Ectodermal cell (in vitro differentiated cells): Measurements from ENCODE around the gene CENPF.
"Not testable (repeated sequence)": the region's sequence is repeated elsewhere in the genome, so short reads cannot be mapped to it uniquely, and the experiment has no call there.

ENCODE experiments used
- H3K27ac ChIP-seq: 2 replicates; pipeline ENCODE4 v1.7.0; 2013; ENCODE audit warnings: mild to moderate bottlenecking, low read depth, low read length; ENCODE audit not compliant: insufficient read depth, poor library complexity, severe bottlenecking
- H3K27me3 ChIP-seq: 2 replicates; pipeline ENCODE4 v1.7.0; 2013; ENCODE audit warnings: mild to moderate bottlenecking, low read length; ENCODE audit not compliant: insufficient read depth, control insufficient read depth, poor library complexity, severe bottlenecking
- H3K36me3 ChIP-seq: one replicate; pipeline ENCODE4 v1.7.0; 2013; ENCODE audit warnings: low read length; ENCODE audit not compliant: control insufficient read depth, insufficient read depth
- H3K4me1 ChIP-seq: one replicate; pipeline ENCODE4 v1.7.0; 2013; ENCODE audit warnings: low read length; ENCODE audit not compliant: control insufficient read depth, insufficient read depth
- H3K4me3 ChIP-seq: 2 replicates; pipeline ENCODE4 v1.7.0; 2013; ENCODE audit warnings: low read depth, low read length, control low read depth; ENCODE audit not compliant: insufficient read depth
- H3K9me3 ChIP-seq: 2 replicates; pipeline ENCODE4 v1.7.0; 2013; ENCODE audit warnings: mild to moderate bottlenecking, low read length, moderate library complexity; ENCODE audit not compliant: control insufficient read depth
- WGBS, 2 experiments: methylation state at CpG; one replicate each; pipeline ENCODE4 v1.1.7; 2013; ENCODE audit warnings: missing lambda C conversion rate in 2 of 2; 5-methylcytosine and 5-hydroxymethylcytosine counted together

Gene CENPF

GRCh38 chr1:214675524-214675923 lies 72.5 kb downstream of the CENPF start:
- 100% methylated on average over 1 of the region's 1 CpG; no CpG with 5 or more reads in 1 of the 2 experiments for WGBS, 2 experiments
- H3K27me3 ChIP-seq: not testable (repeated sequence)

DNA sequence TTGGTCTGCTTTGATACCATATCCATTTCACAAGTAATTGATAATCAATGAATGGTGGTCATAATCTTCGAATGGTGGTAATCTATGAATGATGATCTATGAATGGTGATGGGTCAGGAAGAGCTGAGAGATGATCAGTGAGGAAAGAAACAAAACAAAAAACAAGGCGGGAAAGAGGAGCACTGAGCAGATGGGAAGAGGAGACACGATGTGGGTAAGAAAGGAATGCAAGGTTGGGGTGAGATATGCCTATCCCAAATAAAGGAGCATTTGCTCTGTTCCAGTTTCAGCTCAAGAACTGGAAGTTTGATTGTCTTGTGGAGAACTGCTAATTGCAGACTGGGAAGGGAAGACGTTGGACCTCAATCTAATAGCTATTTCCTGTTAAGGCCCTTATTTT lies 73.8 kb downstream of the CENPF start:
- Histone ChIP-seq H3K9me3 (no peaks in the 10 kb centered on the region), H3K27ac (no peak overlapping the region), H3K27me3 (no peaks in the 10 kb centered on the region), H3K4me3 (no peak overlapping the region), H3K36me3 (no peaks in the 10 kb centered on the region), H3K4me1 (no peaks in the 10 kb centered on the region)
- WGBS, 2 experiments: 86 to 91% methylated on average over 4 of the region's 4 CpGs

More at GRCh38 chr1:214675524-214675923, 72.5 kb downstream of the CENPF start:
- not testable (repeated sequence) for H3K36me3 ChIP-seq, H3K4me1 ChIP-seq, H3K4me3 ChIP-seq, H3K9me3 ChIP-seq, H3K27ac ChIP-seq

DNA sequence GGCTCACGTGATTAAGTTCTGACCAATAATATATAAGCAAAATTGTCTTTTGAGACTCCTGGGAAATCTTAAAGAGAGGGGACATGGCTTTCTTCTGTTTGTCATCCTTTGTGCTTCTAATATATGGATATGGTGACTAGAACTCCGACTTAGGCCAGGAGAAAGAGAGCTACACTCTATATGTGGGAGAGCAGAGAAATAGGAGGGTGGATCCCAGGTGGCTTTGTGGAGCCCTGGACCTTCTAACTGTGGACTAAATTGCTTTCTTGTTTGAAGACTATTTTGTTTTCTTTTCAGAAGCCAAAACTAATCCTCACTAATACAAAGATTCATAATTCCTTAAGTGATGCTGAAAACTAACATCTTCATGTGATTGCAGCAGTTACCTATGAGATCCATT lies 75.0 kb downstream of the CENPF start:
- Histone ChIP-seq H3K4me1 (no peaks in the 10 kb centered on the region), H3K36me3 (no peaks in the 10 kb centered on the region), H3K9me3 (no peaks in the 10 kb centered on the region), H3K27me3 (no peaks in the 10 kb centered on the region), H3K4me3 (no peak overlapping the region), H3K27ac (no peak overlapping the region)
- WGBS, 2 experiments: 91 to 95% methylated on average over 2 of the region's 2 CpGs

DNA sequence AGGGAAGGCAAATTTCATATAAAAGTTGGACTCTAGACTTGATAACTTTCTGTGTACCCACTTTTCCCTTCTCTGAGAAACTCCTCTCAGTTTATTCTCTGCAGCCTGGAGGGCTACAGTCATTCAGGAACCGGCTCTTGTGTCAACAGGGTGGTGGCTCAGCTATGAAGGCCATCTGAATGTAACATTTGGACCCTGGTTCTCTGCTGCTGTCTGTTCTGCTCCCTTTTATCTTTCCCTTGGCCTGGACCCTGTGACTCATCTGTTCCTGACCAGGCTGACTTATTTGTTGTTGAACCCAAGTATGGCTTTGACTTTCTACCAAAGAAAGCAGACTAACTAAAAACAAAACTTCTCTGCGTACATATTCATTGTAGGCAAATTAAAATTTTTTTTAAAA lies 75.4 kb downstream of the CENPF start:
- 93 to 94% methylated on average over 1 of the region's 2 CpGs for WGBS, 2 experiments
- Histone ChIP-seq H3K27me3 (no peaks in the 10 kb centered on the region), H3K4me3 (no peak overlapping the region), H3K9me3 (no peaks in the 10 kb centered on the region), H3K4me1 (no peaks in the 10 kb centered on the region), H3K27ac (no peak overlapping the region), H3K36me3 (no peaks in the 10 kb centered on the region)

DNA sequence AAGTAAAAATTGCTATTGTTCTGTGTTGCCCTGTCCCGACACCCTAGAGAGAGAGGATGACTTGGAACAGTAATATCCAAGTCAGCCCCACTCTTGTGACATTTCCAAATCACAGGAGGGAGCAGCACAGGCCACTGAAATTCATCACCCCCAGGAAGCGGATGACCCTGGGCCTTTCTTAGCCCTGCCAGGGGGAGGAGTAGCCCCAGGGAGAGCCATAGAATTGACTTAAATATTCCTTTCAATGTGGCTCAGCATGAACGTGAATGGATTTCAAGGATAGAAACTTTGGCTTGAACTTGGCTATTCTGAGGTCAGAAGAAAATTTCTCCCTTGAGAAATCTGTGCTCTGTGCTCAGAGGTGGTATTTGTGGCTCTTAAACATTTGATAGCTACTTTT lies 80.6 kb downstream of the CENPF start:
- Histone ChIP-seq H3K27me3 (no peaks in the 10 kb centered on the region), H3K4me3 (no peak overlapping the region), H3K9me3 (no peaks in the 10 kb centered on the region), H3K36me3 (no peaks in the 10 kb centered on the region), H3K4me1 (no peaks in the 10 kb centered on the region), H3K27ac (no peak overlapping the region)
- 22 to 24% methylated on average over 3 of the region's 3 CpGs for WGBS, 2 experiments

DNA sequence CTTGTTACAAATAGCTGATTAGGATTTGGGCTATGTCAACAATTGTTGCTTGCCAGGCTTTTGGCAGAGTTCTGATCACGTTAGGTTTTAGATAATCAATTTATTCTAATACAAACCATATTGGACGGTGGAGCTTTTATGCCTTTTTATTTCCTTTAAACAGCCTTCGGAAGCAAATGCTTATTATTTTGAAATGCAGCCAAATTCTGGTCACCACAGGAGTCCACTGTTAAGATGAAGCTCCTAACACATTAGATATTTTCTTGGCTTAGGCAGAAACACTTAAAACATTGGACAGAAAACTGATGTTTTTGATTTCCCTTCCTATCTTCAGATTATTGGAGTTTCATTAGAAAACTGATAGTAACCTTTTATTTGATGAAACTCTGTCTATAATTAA lies 82.9 kb downstream of the CENPF start:
- WGBS, 2 experiments: 93 to 98% methylated on average over 3 of the region's 3 CpGs
- no peak overlapping the region for H3K4me3 ChIP-seq
- H3K27me3 ChIP-seq: no peaks in the 10 kb centered on the region
- H3K4me1 ChIP-seq: no peaks in the 10 kb centered on the region
- H3K27ac ChIP-seq: no peak overlapping the region
- no peaks in the 10 kb centered on the region for H3K9me3 ChIP-seq
- H3K36me3 ChIP-seq: no peaks in the 10 kb centered on the region

DNA sequence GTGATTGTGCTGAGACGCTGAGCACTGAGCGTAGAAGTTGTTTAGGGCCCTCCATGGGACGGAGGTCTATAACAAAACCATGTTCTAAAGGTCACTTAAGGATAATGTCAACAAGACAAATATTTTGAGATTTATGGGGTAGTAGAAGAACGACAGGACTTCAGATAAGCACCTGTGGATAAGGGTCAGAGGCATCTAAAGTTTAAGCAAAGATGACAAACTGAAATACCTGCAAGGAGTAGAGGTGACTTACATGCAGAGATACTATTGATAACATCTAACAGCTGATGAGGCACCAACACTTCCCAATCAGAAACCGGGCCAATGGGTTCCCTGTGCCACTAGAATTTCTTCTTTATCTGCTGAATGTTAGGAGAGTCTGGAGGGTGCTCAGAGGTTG lies 83.5 kb downstream of the CENPF start:
- Histone ChIP-seq H3K36me3 (no peaks in the 10 kb centered on the region), H3K27ac (no peak overlapping the region), H3K9me3 (no peaks in the 10 kb centered on the region), H3K4me3 (no peak overlapping the region), H3K4me1 (no peaks in the 10 kb centered on the region), H3K27me3 (no peaks in the 10 kb centered on the region)
- 92 to 93% methylated on average over 5 of the region's 5 CpGs for WGBS, 2 experiments

DNA sequence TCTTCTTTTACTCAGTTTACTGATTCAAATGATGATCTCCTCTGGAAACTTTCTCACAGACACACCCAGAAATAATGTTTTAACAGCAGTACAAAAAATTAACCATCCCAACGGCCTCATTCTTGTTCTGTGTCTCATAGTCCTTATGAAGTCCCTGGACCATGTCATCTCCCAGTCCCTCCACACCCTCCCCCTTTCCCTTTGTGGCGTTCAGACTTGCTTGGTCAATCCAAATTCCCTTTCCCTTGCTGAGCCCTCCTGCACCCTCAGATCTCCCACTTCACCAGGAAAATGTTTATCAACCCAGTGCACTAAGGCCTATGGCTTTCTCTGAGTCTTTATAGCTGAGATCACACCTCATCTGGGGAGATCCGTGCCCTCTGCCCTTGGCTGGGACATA lies 85.9 kb downstream of the CENPF start:
- Histone ChIP-seq H3K27me3 (no peaks in the 10 kb centered on the region), H3K36me3 (no peaks in the 10 kb centered on the region), H3K4me3 (no peak overlapping the region), H3K4me1 (no peaks in the 10 kb centered on the region), H3K9me3 (no peaks in the 10 kb centered on the region), H3K27ac (no peak overlapping the region)
- WGBS, 2 experiments: 90 to 92% methylated on average over 3 of the region's 3 CpGs

DNA sequence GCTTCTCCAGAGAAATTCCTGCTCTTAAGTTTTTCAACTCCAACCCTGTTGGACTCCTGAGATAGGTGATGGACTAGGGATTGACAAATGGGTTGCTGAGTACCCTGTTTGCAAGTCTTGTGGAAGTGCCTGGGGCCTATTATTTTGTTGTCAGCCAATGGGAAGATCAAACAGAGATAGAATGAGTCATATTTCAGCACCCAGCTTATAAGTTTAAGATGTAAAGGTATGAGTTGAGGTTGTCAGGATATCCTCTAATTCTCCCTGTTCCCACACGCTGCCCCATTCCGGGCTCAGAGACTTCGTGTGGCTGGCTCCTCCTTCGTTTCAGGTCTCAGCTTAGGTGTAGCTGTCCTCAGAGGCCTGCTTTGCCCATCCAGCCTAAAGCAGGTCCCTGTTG lies 91.8 kb downstream of the CENPF start:
- Histone ChIP-seq H3K9me3 (no peaks in the 10 kb centered on the region), H3K27ac (no peak overlapping the region), H3K27me3 (no peaks in the 10 kb centered on the region), H3K4me1 (no peaks in the 10 kb centered on the region), H3K4me3 (no peak overlapping the region), H3K36me3 (no peaks in the 10 kb centered on the region)
- 78 to 85% methylated on average over 4 of the region's 4 CpGs for WGBS, 2 experiments

GRCh38 chr1:214698559-214698958 lies 95.6 kb downstream of the CENPF start:
- WGBS, 2 experiments: no CpG with 5 or more reads among the region's 1 CpG
- H3K9me3 ChIP-seq: no peaks in the 10 kb centered on the region
- no peaks in the 10 kb centered on the region for H3K36me3 ChIP-seq

GRCh38 chr1:214700437-214700836 lies 97.4 kb downstream of the CENPF start:
- peak overlapping the region; percentile 17 for H3K27ac ChIP-seq
- 30 to 56% methylated on average over 4 of the region's 4 CpGs for WGBS, 2 experiments
- H3K36me3 ChIP-seq: no peaks in the 10 kb centered on the region
- H3K27me3 ChIP-seq: no peaks in the 10 kb centered on the region
- peaks cover 5% of the 10 kb centered on the region for H3K4me1 ChIP-seq
- H3K9me3 ChIP-seq: no peaks in the 10 kb centered on the region
- H3K4me3 ChIP-seq: no peak overlapping the region

More at GRCh38 chr1:214698559-214698958, 95.6 kb downstream of the CENPF start:
- Histone ChIP-seq H3K27me3 (no peaks in the 10 kb centered on the region), H3K4me3 (no peak overlapping the region), H3K27ac (no peak overlapping the region), H3K4me1 (peaks cover 5% of the 10 kb centered on the region)
